Suprapubic skin (tissue), 4 donors: ENCODE data around the gene GPR176.

Source experiments
- CTCF ChIP-seq, 2 donors: fragments of 200-600 bp in 1 of 2; fragments of 450-650 bp in 1 of 2; sonication (generic) in 1 of 2; IDR thresholded peaks; one replicate each; pipeline ENCODE4 v1.5.1; 2016 to 2019; ENCODE audit warnings: antibody characterized with exemption in 2 of 2, mild to moderate bottlenecking in 1 of 2, moderate library complexity in 1 of 2
- POLR2A ChIP-seq, 2 donors: fragments of 450-650 bp; IDR thresholded peaks; one replicate each; pipeline ENCODE4 v1.6.1; 2017; ENCODE audit warnings: antibody characterized with exemption in 2 of 2, mild to moderate bottlenecking in 2 of 2, moderate library complexity in 2 of 2
- POLR2AphosphoS5 ChIP-seq, 3 donors: sonication (generic); formaldehyde crosslinking; IDR thresholded peaks; one replicate each; pipeline ENCODE4 v1.6.1; 2017; ENCODE audit warnings: antibody characterized with exemption in 3 of 3

- TF ChIP-seq POLR2AphosphoS5 (IDR thresholded peaks at IDR 0.05): no peak
- TF ChIP-seq POLR2A (IDR thresholded peaks at IDR 0.05): no peak
- no peak for TF ChIP-seq CTCF (IDR thresholded peaks at IDR 0.05)
Observed at GRCh38 chr15:39946862-39947261, 26.8 kb upstream of the GPR176 start.
